Measurements from ENCODE around the gene AMPD2.

- TF ChIP-seq CTCF (IDR thresholded peaks at IDR 0.05 in 8 of 11, conservative IDR thresholded peaks at IDR 0.05 in 3 of 11) (no peak), POLR2A (IDR thresholded peaks at IDR 0.05) (no peak)
Observed at GRCh38 chr1:109610609-109611307, 8.9 kb upstream of the AMPD2 start.

Measured in spleen (tissue), 7 donors.